Measurements from ENCODE around the gene RAMP1. TPM values are rescaled to one million over a fixed set of nuclear protein-coding genes. Genes with fewer than 3 reads are reported as not detected.

The RAMP1 gene
- total RNA-seq, 2 experiments from 2014 or later: 5.8 to 5.9 TPM

DNA sequence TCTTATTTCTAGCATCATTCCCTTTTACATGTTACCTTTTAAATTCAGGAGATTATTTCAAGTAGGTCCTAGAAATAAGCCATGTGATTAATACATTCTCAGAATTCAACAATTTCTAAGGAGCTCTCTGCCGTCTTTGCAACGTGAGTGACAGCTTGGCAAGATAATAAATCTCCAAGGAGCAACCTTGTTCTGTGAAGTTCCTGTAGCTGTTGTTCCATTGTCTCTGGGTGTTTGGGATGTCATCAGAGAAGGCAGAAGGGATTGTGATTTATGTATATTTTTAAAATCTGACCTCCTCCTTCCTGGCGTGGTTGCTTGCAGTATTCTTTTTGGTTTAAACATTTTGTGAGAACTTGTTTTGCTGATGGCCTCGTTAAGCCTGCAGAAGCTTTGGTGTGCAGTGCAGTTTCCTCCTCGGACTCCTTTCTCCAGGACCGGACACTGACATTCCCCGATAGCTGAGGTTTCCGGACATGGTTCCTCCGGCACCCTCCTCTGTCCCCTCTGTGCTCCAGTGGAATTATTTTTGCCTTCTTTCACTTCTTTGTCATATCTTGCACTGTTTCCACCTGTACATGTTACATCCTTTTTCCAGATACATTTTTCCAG is 33.7 kb downstream of the RAMP1 start:
- Mint-ChIP-seq H3K4me3 (no peak overlapping the region), H3K27me3 (ENCODE audit: low read depth) (no peaks in the 10 kb centered on the region), H3K4me1 (ENCODE audit: low read depth) (peaks cover 44% of the 10 kb centered on the region), H3K36me3 (ENCODE audit: low read depth) (peaks cover 3% of the 10 kb centered on the region), H3K9me3 (ENCODE audit: insufficient read depth) (no peaks in the 10 kb centered on the region), H3K27ac (peak overlapping the region; percentile 60)
- DNase-seq (no peak), ATAC-seq (no peak)
- CTCF ChIA-PET: interaction anchor here (1.0 kb wide), 1 partner anchor 144 kb away, joined by 3 read pairs; no protein-coding TSS in a partner anchor
- POLR2A ChIA-PET: no interaction called here

- H3K9me3 Mint-ChIP-seq (ENCODE audit: insufficient read depth): no peaks in the 10 kb centered on the region
- peaks cover 57% of the 10 kb centered on the region for H3K4me1 Mint-ChIP-seq (ENCODE audit: low read depth)
Measured at GRCh38 chr2:237894396-237894979, 35.1 kb downstream of the RAMP1 start.

DNA sequence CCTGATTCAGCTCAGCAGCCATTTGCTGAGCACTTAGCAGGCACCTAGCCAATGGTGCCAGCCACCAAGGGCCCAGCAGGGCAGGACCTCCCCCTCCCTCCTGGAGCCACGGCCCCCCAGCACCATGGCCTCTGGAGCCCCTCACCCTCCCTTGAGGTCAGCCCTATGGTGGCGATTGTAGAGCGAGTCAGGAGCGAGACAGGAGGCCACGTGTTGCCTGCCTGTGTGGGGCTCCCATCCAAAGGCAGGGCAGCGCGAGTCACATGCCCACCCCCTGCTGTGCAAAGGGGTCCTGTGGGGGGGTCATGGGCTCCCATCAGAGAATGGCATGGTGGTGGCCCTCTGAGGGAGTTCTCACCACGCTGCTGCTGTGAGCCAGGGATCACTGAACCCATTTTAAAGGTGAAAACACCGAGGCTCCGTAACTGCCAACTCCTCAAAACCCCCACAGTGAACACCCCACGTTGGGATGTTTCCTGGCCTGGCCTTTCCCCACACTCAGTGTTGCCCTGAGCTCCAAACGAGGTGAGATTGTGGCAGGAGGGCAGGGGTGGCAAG is 35.6 kb downstream of the RAMP1 start:
- CTCF ChIA-PET: no interaction called here
- H3K4me1 Mint-ChIP-seq (ENCODE audit: low read depth): peaks cover 63% of the 10 kb centered on the region
- H3K27me3 Mint-ChIP-seq (ENCODE audit: low read depth): no peaks in the 10 kb centered on the region
- H3K4me3 Mint-ChIP-seq: no peak overlapping the region
- peaks cover 3% of the 10 kb centered on the region for H3K36me3 Mint-ChIP-seq (ENCODE audit: low read depth)
- H3K9me3 Mint-ChIP-seq (ENCODE audit: insufficient read depth): no peaks in the 10 kb centered on the region
- POLR2A ChIA-PET: no interaction called here
- no peak overlapping the region for H3K27ac Mint-ChIP-seq
- no peak for ATAC-seq
- no peak for DNase-seq

More at GRCh38 chr2:237894396-237894979, 35.1 kb downstream of the RAMP1 start:
- Mint-ChIP-seq H3K36me3 (ENCODE audit: low read depth) (peaks cover 3% of the 10 kb centered on the region), H3K27me3 (ENCODE audit: low read depth) (no peaks in the 10 kb centered on the region), H3K27ac (no peak overlapping the region), H3K4me3 (no peak overlapping the region)
- ChIA-PET POLR2A (no interaction called here), CTCF (no interaction called here)
- ATAC-seq (no peak), DNase-seq (no peak)

DNA sequence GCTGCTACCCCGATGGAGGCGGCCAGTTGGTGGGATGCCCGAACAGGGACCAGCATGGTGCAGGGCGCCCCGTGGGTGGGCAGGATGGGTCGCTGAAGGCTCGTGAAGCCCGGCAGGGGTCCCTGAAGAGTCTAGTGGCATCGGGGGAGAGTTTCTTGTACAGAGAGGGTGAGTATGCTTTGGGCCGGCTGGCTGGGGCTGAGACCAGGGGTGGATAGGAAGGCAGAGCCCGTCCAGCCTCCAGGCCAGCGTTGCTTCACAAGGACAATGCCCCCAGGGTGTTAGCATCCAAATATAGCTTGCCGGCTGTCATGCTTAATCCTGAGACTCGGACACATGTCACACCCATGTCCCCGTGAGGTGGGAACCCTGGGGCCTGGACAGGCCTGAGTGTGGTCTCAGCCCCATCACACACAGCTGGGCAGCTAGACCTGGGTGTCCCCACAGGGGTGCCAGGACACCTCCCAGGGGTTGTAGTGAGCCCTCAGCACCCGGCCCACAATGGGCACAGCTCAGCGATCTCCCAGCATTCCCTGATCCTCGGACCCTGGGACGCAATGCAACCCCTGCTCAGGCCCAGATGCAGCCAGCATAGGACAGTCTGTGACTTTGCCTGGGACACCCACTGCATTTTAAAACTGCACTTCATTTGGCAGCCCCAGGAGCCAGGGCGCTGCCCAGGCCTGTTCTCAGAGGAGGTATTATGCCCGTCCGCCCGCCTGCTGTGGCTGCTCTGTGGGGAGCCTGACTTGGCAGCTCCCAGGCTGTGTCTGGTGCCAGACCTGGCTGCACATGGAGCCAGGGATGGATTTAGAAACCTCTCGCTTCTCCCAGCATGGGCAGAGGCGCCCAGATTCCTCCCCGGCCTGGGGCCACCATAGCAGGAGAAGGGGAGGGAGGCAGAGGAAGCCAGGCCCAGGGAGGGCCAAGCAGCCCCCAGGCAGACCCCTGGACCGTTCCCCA is 36.4 kb downstream of the RAMP1 start:
- no peak for DNase-seq
- CTCF ChIA-PET: no interaction called here
- H3K4me1 Mint-ChIP-seq (ENCODE audit: low read depth): peaks cover 62% of the 10 kb centered on the region
- POLR2A ChIA-PET: no interaction called here
- no peaks in the 10 kb centered on the region for H3K27me3 Mint-ChIP-seq (ENCODE audit: low read depth)
- H3K9me3 Mint-ChIP-seq (ENCODE audit: insufficient read depth): no peaks in the 10 kb centered on the region
- peaks cover 3% of the 10 kb centered on the region for H3K36me3 Mint-ChIP-seq (ENCODE audit: low read depth)
- no peak overlapping the region for H3K4me3 Mint-ChIP-seq
- H3K27ac Mint-ChIP-seq: no peak overlapping the region
- ATAC-seq: no peak

DNA sequence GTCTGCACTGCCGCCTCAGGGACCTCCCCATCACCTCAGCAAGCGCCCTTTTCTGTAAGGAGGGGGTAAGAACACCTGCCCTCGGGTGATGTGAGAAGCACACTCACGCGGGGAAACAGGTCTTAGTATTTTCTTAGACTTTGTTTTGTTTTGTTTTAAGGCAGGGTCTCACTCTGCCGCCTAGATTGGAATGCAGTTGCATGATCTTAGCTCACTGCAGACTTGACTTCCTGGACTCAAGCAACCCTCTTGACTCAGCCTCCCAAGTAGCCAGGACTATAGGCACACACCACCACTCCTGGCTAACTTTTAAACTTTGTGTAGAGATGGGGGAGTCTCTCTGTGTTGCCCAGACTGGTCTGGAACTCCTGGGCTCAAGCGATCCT is 37.1 kb downstream of the RAMP1 start:
- DNase-seq: no peak
- Mint-ChIP-seq H3K4me1 (ENCODE audit: low read depth) (peaks cover 67% of the 10 kb centered on the region), H3K36me3 (ENCODE audit: low read depth) (peaks cover 3% of the 10 kb centered on the region), H3K27ac (peak overlapping the region; percentile 92), H3K4me3 (no peak overlapping the region), H3K9me3 (ENCODE audit: insufficient read depth) (no peaks in the 10 kb centered on the region), H3K27me3 (ENCODE audit: low read depth) (no peaks in the 10 kb centered on the region)
- ChIA-PET CTCF (no interaction called here), POLR2A (no interaction called here)
- ATAC-seq: no peak

DNA sequence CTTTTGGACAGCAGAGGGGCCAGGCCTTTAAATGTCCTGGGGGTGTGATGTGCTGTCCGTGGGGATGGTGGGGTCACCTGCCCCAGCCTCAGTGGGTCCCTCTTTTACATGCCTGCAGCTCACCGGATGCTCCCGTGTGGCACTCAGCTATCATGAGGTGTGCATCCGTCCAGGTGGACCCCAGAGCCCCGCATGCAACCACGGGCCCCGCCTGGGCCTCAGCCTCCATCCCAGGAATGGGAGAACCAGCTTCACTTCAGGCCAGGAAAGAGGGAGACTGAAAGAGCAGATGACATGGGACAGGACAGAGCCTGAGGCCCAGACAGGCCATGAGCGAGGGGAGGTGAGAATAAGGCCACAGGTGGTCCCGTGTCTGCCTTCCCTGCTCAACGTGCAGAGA is 37.5 kb downstream of the RAMP1 start:
- no peak overlapping the region for H3K4me3 Mint-ChIP-seq
- ATAC-seq (no peak), DNase-seq (no peak)
- H3K27me3 Mint-ChIP-seq (ENCODE audit: low read depth): no peaks in the 10 kb centered on the region
- ChIA-PET CTCF (no interaction called here), POLR2A (no interaction called here)
- peak overlapping the region; percentile 92 for H3K27ac Mint-ChIP-seq
- H3K9me3 Mint-ChIP-seq (ENCODE audit: insufficient read depth): no peaks in the 10 kb centered on the region
- peaks cover 3% of the 10 kb centered on the region for H3K36me3 Mint-ChIP-seq (ENCODE audit: low read depth)
- peaks cover 68% of the 10 kb centered on the region for H3K4me1 Mint-ChIP-seq (ENCODE audit: low read depth)

GRCh38 chr2:237898057-237898414 is 38.6 kb downstream of the RAMP1 start:
- POLR2A ChIA-PET: interaction anchor here (1.7 kb wide), 1 partner anchor 37 kb away, joined by 5 read pairs; no protein-coding TSS in a partner anchor
- H3K4me3 Mint-ChIP-seq: peak overlapping the region; percentile 37
- ATAC-seq: no peak
- peaks cover 67% of the 10 kb centered on the region for H3K4me1 Mint-ChIP-seq (ENCODE audit: low read depth)
- H3K9me3 Mint-ChIP-seq (ENCODE audit: insufficient read depth): no peaks in the 10 kb centered on the region
- CTCF ChIA-PET: interaction anchor here (1.0 to 1.7 kb wide), 3 partner anchors 8 to 366 kb away, joined by 3 to 7 read pairs (median 5); no protein-coding TSS in a partner anchor
- DNase-seq: no peak
- H3K36me3 Mint-ChIP-seq (ENCODE audit: low read depth): peaks cover 3% of the 10 kb centered on the region
- H3K27me3 Mint-ChIP-seq (ENCODE audit: low read depth): no peaks in the 10 kb centered on the region
- peak overlapping the region; percentile 92 for H3K27ac Mint-ChIP-seq

- ATAC-seq: no peak
Measured at GRCh38 chr2:237900891-237901831, 41.7 kb downstream of the RAMP1 start.

DNA sequence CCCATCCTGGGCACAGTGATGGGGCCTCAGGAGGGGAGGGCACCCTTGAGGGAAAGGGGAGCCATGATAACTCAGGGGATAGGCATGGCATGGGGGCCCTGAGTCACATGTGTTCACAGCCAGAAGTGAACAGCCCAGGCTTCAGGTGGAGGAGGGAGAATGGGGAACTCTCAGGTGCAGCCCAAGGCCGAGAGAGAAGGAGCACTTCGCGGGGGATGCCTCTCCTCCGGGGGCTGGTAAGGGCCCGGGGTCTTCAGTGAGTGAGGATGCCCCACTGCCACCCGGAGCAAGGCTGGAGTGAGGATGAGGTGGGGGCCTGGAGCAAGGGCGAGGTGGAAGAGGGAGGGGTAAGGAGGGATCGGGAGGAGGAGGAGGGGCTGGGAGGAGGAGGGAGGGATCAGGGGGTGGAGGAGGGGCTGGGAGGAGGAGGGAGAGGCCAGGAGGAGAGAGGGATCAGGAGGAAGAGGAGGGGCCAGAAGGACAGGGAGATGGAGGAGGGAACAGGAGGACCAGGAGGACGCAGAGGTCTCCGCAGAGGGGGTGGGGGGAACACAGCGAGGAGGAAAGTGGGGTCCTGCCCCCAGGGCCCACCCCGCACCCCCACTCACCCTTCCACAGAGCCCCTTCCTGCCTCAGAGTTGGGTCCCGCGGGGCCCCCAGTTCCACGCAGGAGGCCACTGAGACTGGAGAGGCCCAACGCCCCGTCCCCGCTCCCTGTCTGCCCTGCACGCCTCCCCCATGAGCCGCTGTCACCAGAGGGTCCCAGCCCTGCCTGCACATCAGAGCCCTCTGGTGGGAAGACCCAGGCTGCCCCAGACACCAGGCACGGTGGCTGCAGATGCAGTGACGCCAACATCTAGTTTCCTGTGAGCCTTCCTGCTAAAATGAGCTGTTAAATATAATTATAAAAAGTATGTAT is 42.8 kb downstream of the RAMP1 start:
- Mint-ChIP-seq H3K9me3 (ENCODE audit: insufficient read depth) (peaks cover 4% of the 10 kb centered on the region), H3K27me3 (ENCODE audit: low read depth) (no peaks in the 10 kb centered on the region), H3K4me1 (ENCODE audit: low read depth) (peaks cover 86% of the 10 kb centered on the region), H3K27ac (peak overlapping the region; percentile 93), H3K4me3 (no peak overlapping the region), H3K36me3 (ENCODE audit: low read depth) (peaks cover 12% of the 10 kb centered on the region)
- no peak for ATAC-seq
- peak; percentile 62 for DNase-seq
- POLR2A ChIA-PET: interaction anchor here (0.6 kb wide), 1 partner anchor 363 kb away, joined by 6 read pairs; no protein-coding TSS in a partner anchor
- CTCF ChIA-PET: interaction anchor here (0.6 to 1.8 kb wide), 8 partner anchors 9 to 78 kb away, joined by 3 to 10 read pairs (median 4); no protein-coding TSS in a partner anchor

More at GRCh38 chr2:237900891-237901831, 41.7 kb downstream of the RAMP1 start:
- peaks cover 88% of the 10 kb centered on the region for H3K4me1 Mint-ChIP-seq (ENCODE audit: low read depth)
- POLR2A ChIA-PET: interaction anchor here (0.7 kb wide), 1 partner anchor 303 kb away, joined by 3 read pairs; no protein-coding TSS in a partner anchor
- no peak overlapping the region for H3K4me3 Mint-ChIP-seq
- CTCF ChIA-PET: interaction anchor here (1.3 kb wide), 1 partner anchor 43 kb away, joined by 4 read pairs; no protein-coding TSS in a partner anchor
- peak overlapping the region; percentile 93 for H3K27ac Mint-ChIP-seq
- no peak for DNase-seq
- no peaks in the 10 kb centered on the region for H3K9me3 Mint-ChIP-seq (ENCODE audit: insufficient read depth)
- H3K27me3 Mint-ChIP-seq (ENCODE audit: low read depth): no peaks in the 10 kb centered on the region
- peaks cover 7% of the 10 kb centered on the region for H3K36me3 Mint-ChIP-seq (ENCODE audit: low read depth)
